DMS79 treated with DMSO at 0.1 percent for 48 hours (cell line): ENCODE measurements around the gene ZNF345.

Source experiments
- DNase-seq: peaks from one replicate; lab custom pipeline; 2025; lab: John Stamatoyannopoulos, UW

The ZNF345 gene

DNA sequence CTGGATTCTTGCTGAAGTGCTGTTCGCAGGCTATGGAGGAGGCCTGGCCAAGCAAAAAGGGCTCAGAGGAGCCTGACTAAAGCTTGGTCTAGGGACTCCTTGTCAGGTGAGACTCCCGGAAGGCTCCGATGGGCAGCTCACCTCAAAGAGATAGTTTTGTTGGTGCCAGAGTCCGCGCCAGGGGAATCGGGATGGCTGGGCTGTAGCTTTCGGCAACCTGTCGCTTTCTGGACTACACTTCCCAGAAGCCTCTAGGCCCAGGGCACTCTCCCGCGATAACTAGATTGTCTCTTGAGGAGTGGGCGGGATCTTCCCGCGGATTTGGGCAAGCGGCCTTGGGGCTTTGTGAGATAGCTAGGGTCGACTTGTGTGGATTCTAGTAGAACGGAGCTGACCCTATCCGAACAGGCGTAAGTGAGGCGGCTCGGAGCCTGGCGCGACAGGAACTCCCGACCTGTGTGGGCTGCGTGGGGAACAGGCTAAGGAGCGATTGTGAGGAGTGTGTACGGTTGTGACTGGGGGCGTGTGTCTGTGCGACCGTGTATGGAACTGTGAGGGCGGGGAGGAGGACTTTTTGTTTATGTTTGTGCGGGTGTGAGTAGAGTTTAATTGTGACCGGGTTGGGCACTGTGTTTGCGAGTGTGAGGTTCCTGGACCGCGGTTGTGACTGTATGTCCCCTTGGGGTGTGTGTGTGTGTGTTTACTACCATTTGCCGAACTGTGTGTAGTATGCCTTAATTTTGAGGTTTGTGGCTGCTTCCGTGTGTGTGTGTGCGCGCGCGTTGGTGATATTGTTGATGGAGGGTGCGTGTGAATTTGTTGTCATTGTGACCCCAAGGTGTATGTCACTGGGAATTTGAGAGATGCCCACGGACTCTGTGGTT lies at the start of gene ZNF345:
Gene ZNF345, plus strand, starts transcription at position 318 of the 884 bp plus-strand sequence. CDS start 25,955 bp downstream, outside the sequence.
- peak; percentile 88 for DNase-seq

DNA sequence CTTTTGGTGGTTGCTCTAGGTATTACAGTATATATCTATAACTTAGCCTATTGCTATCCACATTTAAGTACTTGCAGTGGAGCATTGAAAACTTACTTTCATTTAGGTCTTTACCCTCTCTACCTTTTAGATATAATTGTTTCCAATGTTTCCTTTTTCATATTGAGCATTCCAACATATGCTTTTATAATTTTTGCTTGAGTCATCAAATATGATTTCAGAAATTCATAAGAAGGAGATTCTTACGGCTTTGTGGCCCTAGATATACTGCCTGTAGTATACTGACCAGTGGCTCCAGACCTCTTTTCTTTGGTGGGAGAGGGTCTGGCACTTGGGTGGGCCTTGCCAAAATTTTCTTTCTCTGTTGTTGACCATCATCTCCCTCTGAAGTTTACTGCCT lies 45.3 kb upstream of the ZNF345 start:
- DNase-seq = no peak

DNA sequence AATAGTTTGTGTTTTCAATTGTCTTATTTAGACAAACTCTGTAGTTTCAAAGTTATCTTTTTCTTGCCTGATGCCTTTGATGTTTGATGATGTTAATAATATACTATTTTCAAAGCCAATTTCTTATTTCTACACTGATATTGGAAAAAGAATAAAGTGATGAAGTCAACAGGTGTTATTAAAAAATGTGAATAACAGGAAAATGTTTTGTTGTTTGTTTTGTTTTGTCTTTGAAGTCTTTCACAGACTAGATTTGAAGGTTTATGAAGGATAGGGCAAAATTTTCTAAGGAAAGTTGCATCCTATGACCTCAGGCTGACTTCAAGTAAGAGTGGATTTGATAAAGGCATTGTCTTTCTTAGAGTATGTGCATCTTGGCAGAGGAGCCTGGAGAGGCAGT lies 43.6 kb upstream of the ZNF345 start:
- no peak for DNase-seq

DNA sequence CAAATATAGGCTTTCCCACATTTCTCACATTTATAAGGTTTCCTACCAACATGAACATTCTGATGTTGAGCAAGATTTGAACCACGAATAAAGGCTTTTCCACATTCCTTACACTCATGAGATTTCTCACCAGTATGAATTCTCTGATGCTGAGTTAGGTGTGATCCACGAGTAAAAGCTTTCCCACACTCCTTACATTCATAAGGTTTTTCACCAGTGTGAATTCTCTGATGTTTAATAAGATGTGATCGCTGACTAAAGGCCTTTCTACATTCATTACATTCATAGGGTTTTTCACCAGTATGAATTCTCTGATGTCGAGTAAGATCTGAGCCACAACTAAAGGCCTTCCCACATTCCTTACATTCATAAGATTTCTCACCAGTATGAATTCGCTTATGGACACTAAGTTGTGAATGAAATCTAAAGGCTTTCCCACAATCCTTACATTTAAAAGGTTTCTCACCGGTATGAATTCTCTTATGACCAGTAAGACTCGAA lies 31.5 kb upstream of the ZNF345 start:
- no peak for DNase-seq

DNA sequence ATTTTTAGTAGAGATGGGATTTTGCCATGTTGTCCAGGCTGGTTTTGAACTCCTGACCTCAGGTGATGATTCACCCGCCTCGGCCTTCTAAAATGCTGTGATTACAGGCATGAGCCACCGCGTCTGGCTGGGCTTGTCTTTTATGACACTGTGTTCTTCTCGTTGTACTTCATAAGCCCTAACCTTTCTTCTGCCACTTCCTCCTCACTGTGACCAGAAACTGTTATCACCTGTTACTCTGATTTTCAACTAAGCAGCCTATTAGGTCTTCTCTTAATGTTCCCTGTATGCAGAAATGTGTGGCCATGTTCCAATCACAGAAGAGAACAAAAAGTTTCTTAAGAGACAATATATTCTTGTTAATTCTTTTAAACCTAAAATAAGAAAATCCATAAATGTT lies 28.9 kb upstream of the ZNF345 start:
- DNase-seq = no peak

DNA sequence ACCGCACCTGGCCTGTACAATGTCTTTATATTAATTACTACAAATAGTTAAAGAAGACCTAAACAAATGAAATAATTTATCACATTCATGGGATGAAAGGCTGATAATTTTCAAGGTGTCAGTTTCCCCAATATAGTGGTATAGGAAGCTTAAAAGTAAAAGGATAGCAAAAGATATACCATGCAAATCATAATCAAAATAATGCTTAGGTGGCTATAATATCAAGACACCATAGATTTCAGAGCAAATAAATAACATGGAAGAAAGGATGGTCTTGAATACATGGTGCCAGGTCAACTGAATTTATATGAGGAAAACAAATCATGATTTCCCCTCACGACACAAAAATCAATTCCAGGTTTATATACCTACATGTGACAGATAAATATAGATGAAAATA lies 17.2 kb upstream of the ZNF345 start:
- DNase-seq = no peak

DNA sequence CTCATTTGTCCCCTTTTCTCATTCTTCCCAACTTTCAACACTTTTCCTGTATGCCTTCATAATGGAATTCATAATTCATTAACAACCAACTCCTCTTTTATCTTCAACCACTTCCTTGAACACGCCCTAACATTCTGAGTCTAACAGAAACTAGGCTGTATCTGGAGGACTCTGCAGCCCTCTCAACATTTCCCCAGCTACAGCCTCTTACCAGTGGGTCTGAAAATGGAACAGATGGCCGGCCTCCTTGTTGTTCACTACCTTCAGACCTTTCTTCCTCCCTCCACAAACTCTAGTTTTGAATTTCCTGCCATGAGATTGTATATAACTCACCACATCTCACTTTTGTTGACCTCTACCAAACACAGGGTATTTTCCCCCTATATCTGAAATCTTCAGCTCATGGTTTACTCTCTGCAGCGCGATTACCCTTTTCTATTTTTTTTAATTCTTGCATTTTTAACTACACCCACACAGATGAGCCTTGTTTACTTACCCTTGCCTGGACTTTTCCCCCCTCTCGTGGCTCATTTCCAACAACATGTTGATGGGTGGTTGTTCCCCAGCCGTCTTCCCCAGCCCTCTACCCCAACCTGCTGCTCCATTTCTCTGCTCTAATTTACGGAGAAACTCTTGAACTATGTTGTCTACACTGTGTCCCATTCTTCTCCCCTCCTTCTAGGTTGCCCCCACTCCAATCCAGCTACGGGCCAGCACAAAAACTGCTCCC lies 13.3 kb upstream of the ZNF345 start:
- DNase-seq = peak; percentile 48

DNA sequence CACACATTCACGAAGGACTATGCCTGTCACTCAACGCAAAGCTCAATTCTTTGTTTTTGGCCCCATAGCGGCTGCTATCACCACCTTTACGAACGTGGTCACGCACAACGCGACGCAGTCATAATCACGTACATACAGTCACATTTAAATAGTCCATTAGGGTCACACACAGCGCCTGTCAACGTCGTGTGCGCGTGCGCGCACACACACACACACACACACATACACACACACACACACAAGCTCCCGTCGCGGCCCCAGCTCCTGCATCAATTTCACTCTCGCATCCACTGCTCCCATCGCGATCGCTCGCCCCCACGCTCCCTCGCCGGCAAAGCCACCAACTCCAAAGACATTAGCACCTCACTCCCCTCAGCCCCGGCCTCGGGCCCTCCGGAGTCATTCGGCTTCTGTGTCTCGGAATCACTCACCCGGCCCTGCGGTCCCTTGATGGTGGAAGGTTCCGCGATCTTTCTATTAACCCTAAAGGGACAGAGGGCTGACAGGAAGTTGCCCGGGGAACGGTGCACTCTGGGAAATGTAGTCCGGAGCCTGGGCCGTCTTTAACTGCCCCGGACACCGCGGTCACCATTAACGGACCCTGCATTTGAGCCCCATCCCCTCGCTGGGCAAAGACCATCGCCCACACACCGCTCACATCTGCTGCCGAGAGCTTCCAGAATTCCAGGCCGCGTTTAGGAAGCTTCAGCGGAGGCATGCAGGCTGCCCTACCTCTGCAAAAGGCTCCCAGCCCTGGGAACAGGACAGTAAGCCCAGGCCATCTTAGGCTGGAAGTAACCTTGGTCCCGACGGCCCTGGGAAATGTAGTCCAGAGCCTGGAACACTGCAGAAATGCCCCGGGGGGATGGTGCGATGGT lies 12.5 kb upstream of the ZNF345 start, which contains the start of gene ZNF790:
Gene ZNF790, minus strand, starts transcription at position 482 of the 878 bp plus-strand sequence. CDS start 12,768 bp downstream, outside the sequence.
- DNase-seq = peak; percentile 89

DNA sequence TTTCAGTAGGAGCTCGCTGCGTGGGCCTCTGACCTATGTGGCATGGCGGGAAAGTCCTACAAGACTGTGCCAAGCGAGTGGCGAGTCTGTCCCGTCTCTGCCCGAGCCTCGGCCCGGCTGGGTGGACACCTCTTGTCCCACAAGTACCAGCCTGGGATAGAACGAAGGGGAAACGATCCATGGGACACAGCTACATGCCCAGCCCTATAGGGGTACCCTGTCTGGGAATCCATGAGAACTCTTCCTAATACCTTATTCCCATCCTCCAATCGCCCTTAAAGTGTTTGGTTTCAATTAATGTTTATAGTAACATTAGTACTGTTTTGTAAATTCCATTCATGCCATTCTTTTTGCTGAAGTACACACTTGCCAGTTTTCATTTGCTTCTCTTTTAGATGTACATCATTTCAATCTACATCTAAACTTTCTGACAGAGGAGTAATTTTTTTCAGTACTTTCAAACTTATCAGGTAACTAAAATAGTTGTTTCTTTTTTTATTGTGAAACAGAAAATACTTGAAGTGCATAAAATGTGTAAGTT lies 11.8 kb upstream of the ZNF345 start:
- no peak for DNase-seq

DNA sequence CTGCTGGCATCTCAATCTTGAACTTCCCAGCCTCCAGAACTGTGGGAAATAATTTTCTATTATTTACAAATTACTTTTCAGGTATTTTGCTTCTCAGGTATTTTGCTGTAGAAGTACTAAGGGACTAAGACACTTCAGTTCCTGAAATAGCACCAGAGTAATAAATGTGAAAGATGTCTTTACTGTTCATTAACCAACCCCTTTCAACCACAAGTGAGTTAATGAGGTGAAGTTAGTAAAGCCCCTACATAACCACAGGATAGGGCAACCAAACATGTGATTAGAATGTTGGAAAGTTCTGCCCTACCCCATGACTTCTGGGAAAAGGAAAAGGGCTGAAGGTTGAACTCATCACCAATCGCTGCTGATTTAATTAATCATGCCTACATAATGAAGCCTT lies 2.7 kb upstream of the ZNF345 start:
- no peak for DNase-seq

DNA sequence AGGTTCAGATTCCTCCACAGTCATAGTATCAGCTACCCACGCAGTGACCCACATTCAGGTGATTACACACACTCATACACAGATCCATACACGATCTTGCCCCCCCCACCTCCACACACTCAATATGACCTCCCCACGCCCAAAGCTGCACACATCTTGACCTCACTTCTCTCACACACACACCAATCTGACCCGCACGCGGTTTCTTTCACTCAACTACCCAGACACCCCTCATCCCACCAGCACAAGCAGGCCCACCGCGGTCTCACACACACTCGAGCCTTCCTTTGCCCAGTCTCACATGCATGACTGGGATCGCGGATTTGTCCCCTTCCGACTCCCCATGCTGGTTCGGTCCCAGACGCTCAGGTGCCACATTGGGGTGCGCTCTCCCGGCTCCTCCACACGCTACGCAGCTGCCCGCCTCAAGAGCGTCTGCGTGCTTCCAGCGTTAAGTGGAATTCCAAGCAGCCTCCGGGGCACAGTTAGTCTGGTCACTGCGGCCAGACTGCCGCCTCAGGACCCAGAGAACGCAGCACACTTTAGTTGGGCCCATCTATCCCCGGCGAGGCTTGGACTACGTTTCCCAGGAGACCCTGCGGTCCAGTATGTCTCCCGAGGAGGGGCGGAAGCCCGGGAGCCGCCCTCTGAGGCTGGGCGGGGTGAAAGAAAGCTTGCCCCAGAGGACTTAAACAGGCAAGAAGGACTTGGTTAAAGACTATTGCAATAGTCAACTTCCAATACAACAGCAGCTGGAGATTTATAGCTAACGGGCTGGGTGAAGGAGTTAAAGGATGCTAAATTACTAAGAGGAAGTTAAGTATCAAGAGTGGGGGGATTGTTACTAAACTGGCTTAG lies 746 bp upstream of the ZNF345 start:
- DNase-seq = peak; percentile 74

DNA sequence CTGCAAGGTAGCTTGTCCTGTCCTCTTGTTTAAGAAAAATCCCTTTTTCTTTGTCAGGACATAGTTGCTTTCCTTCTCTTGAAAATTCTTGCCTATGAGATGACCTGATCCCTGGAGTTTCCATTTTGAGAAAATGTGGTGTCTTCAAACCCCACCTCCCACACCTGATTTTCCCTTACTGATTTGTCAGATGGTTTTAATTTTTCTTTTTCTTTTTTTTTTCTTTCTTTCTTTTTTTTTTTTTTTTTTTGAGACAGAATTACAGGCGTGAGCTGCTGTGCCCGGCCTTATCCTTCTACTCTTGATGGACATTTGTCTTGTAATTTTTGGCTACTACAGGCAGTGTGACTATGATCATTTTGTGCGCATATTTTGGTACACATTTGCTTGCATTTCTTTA lies 1.2 kb downstream of the ZNF345 start:
- DNase-seq = no peak

DNA sequence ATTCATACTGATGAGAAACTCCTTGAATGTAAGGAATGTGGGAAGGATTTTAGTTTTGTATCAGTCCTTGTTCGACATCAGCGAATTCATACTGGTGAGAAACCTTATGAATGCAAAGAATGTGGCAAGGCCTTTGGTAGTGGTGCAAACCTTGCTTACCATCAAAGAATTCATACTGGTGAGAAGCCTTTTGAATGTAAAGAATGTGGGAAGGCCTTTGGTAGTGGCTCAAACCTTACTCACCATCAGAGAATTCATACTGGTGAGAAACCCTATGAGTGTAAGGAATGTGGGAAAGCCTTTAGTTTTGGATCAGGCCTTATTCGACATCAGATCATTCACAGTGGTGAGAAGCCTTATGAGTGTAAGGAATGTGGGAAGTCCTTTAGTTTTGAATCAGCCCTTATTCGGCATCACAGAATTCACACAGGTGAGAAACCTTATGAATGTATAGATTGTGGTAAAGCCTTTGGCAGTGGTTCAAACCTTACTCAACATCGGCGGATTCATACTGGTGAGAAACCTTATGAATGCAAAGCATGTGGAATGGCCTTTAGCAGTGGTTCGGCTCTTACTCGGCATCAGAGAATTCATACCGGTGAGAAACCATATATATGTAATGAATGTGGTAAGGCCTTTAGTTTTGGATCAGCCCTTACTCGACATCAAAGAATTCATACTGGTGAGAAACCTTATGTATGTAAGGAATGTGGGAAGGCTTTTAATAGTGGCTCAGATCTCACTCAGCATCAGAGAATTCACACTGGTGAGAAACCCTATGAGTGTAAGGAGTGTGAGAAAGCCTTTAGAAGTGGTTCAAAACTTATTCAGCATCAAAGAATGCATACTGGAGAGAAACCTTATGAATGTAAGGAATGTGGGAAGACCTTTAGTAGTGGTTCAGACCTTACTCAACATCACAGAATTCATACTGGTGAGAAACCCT lies 26.6 kb downstream of the ZNF345 start:
- no peak for DNase-seq

DNA sequence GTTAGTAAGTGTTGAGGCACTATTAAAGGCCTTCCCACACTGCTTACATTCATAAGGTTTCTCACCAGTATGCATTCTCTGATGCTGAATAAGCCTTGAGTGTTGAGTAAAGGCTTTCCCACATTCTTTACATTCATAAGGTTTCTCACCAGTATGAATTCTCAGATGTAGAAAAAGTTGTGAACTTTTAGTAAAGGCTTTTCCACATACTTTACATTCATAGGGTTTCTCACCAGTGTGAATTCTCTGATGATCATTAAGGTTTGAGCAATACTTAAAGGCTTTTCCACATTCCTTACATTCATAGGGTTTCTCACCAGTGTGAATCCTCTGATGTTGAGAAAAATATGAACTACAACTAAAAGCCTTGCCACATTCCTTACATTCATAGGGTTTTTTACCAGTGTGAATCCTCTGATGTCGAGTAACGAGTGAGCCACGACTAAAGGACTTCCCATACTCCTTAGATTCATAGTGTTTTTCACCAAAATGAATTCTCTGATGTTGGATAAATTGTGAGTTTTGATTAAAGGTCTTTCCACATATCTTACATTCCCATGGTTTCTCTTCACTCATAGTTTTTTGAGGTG lies 41.2 kb downstream of the ZNF345 start:
- DNase-seq = no peak

DNA sequence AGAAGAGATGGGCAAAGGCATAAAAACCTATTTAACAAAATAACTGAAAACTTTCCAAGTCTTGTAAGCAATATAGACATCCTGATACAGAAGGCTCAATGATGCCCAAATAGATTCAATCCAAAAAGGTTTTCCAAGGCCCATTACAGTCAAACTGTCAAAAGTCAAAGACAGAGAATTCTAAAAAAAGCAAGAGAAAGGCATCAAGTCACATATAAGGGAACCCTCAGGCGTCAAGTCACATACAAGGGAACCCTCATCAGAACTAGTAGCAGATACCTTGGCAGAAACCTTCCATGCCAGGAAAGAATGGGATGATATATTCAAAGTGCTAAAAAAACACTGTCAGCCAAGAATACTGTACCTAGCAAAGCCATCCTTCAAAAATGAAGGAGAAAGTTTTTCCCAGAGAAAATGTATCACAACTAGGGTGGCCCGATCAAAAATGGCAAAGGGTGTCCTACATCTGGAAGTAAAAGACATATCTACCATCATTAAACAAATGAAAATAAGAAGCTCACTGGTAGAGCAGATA lies 44.2 kb downstream of the ZNF345 start:
- no peak for DNase-seq

DNA sequence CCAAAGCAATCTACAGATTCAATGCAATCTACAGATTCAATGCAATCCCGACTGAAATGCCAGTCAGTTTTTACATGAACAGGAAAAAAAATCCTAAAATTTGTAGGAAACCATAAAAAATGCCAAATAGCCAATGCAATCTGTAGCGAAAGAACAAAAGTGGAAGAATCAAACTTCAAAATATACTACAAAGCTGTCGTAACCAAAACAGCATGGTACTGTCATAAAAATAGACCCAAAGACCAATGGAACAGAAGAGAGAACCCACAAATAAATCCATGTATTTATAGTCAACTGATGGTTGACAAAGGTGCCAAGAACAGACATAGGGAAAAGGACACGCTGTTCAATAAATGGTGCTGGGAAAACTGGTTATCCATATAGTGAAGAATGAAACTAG lies 47.7 kb downstream of the ZNF345 start:
- no peak for DNase-seq

DNA sequence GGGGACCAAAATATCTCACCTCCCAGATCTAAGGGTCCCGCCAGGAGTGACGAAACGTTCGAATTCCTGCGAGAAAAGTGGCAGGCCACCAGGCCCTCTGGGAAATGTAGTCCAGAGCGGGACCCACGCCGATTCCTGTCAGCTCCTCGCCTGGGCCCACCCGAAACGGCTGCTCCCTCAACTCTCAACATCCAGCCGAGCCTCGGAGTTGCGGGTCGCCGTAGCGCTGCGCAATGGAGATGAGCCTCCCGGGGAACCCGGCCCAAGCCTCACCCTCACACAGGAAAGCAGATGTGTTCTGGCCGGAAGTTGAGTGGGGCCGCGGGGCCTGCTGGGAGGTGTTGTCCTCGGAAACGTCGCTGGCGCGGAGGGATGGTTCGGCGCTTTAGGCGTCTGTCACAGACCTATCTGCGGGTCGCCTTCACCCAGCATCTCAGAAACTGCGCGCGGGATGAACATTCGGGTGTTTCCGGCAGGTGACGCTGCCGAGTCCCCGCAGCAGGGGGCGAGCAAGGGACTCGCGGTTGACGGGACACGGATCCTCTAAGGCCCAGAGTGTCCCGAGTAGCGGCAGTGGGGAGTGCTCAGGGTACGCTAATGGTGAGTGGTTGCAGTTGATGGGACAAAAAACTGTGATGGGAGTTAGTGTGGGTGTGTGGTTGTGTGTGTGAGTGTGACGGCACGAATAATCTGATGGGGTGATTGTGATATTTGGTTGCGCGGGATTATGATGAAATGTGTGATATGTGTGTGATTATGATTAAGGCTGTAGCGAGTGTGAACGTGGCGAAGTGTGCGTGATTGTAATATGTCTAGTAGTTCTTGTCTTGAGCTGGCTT lies 65.5 kb downstream of the ZNF345 start, which contains the start of the genes ZNF568 and ZNF829:
Gene ZNF568, plus strand, starts transcription at position 341 of the 839 bp plus-strand sequence. CDS start 6,439 bp downstream, outside the sequence.
Gene ZNF829, minus strand, starts transcription at position 300 of the 839 bp plus-strand sequence. CDS start 1,124 bp downstream, outside the sequence.
- peak; percentile 84 for DNase-seq

DNA sequence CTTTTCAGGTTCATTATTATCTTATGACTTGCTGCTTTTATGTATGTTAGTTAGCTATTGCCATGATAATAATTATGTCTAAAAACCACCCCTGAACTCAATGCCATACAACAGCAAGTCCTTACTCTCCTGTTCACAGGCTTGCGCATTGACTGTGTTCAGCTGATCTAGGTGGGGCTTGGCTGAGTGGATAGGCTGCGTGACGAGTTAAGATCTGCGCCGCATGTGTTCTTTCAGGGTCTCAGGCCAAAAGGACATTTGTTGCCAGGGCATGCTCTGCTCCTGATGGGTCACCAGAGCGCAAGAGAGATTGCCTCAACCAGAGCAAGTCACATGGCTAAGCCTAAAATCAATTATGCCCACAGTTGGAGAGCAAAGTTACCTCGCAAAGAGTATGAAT lies 66.3 kb downstream of the ZNF345 start:
- DNase-seq = no peak
